Kidney epithelial cell (primary cell): ENCODE measurements around the gene FARP1. TPM values are rescaled to one million over a fixed set of nuclear protein-coding genes. Genes with fewer than 3 reads are reported as not detected.

ENCODE experiments used
- DNase-seq: peaks from one replicate; pipeline ENCODE4 v3.0.0-alpha.2; 2010; ENCODE audit warnings: low read depth
- H3K27me3 ChIP-seq: 2 replicates; pipeline ENCODE4 v1.6.0; 2011; ENCODE audit warnings: low read length; ENCODE audit not compliant: control insufficient read depth, insufficient read depth
- H3K36me3 ChIP-seq: 2 replicates; pipeline ENCODE4 v1.5.1; 2011; ENCODE audit warnings: low read length; ENCODE audit not compliant: control insufficient read depth, insufficient read depth
- H3K4me3 ChIP-seq: 2 replicates; pipeline ENCODE4 v1.5.1; 2011; ENCODE audit warnings: low read depth, mild to moderate bottlenecking, control low read depth, low read length
- CTCF ChIP-seq: IDR thresholded peaks from 2 replicates; pipeline ENCODE4 v1.5.1; 2011; ENCODE audit warnings: mild to moderate bottlenecking, moderate library complexity, low read length, control low read depth, inconsistent platforms; ENCODE audit not compliant: insufficient read depth, poor library complexity, severe bottlenecking
- total RNA-seq: library from RNA; depleted of rRNA; stranded (reverse); fragments of >200 nt; gene quantifications from 2 replicates; pipeline ENCODE4 v1.2.3, GENCODE V29; 2015

The FARP1 gene
- total RNA-seq, 1 donor from 2014 or later, result 135 TPM

DNA sequence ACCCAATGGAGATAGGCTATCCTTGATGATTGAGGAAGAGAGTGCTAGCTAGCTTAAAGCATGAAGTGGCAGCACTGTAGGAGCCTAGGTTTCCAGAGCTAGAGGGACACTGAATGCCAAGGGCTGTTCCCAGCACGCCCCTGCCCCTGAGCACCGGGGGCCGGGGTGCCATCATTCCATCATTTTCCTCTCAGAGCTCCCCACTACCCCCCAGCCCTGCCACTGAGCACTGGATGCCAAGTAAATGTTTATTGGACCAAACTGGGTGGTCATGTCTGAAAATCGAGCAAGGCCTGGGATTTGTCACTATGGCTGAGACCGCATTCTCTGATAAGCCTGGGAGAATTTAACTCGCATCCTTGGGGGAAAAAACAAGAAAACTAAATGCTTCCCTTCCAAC is 291.2 kb downstream of the FARP1 start:
- H3K4me3 ChIP-seq, result no peak overlapping the region
- TF ChIP-seq CTCF, result no peak
- H3K36me3 ChIP-seq, result peaks cover 2% of the 10 kb centered on the region
- no peaks in the 10 kb centered on the region for H3K27me3 ChIP-seq
- DNase-seq, result no peak

DNA sequence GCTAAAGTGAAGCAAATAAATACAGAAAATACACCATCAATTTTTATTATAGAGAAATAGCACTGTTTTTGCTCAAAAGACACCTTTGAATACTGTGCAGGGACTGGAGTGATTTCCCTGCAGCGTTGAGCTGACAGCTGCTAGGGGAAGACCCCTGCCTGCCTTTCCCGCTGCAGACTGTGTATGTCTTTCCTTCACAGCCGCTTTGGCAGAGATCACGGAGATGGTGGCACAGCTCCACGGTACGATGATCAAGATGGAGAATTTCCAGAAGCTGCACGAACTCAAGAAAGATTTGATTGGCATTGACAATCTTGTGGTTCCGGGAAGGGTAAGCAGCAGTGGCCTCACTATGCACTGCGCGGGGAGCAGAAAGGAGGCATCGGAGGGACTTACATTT is 292.5 kb downstream of the FARP1 start:
- TF ChIP-seq CTCF, result no peak
- H3K4me3 ChIP-seq, result no peak overlapping the region
- H3K27me3 ChIP-seq, result no peaks in the 10 kb centered on the region
- H3K36me3 ChIP-seq, result peaks cover 4% of the 10 kb centered on the region
- DNase-seq, result no peak

- no peak for TF ChIP-seq CTCF
- H3K36me3 ChIP-seq, result peaks cover 4% of the 10 kb centered on the region
- DNase-seq, result no peak
- no peaks in the 10 kb centered on the region for H3K27me3 ChIP-seq
- H3K4me3 ChIP-seq, result no peak overlapping the region
These were observed 293.5 kb downstream of the FARP1 start for GRCh38 chr13:98436233-98436910.

DNA sequence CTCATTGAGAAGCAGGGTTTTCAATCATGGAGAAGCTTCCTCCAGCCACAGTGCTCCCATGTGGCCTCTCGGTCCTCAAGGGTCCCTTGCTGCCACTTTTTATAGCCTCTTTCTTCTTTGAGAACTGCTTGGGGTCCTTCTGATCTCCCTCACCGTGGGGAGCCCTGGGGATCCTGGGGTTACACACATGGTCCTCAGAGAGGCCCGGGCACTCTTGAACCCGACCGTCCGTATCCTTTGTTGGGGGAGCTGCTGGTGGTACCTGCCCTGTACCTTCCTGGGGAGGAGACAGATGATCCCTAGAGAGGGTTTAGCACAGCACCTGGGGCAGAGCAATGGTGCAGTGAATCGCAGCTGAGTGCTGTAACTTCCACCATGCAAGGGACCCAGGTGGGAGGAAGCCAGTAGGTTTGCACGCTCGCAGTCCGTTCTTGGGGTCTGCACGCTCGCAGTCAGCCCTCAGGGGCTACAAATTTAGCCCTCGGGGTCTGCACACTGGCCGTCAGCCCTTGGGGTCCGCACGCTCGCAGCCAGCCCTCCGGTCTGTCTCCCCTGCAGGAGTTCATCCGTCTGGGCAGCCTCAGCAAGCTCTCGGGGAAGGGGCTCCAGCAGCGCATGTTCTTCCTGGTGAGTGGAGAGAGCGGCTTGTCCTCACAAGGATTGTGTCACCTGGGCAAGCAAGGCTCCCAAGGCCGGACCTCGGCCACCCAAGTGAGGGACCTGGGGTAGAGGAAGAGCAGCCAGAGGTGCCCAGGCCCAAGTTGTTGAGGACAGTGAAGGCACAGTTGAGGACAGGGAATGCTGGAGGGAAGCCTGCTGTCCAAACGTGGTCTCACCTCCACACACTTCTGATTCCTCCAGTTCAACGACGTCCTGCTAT is 295.6 kb downstream of the FARP1 start:
- Histone ChIP-seq H3K27me3 (no peaks in the 10 kb centered on the region), H3K4me3 (no peak overlapping the region), H3K36me3 (peaks cover 2% of the 10 kb centered on the region)
- TF ChIP-seq CTCF, result no peak
- DNase-seq, result no peak

GRCh38 chr13:98439126-98439828 is 296.4 kb downstream of the FARP1 start:
- Histone ChIP-seq H3K4me3 (no peak overlapping the region), H3K36me3 (peaks cover 2% of the 10 kb centered on the region), H3K27me3 (no peaks in the 10 kb centered on the region)
- no peak for TF ChIP-seq CTCF
- no peak for DNase-seq
